ENCODE data around the gene CDH4.

Gene CDH4

DNA sequence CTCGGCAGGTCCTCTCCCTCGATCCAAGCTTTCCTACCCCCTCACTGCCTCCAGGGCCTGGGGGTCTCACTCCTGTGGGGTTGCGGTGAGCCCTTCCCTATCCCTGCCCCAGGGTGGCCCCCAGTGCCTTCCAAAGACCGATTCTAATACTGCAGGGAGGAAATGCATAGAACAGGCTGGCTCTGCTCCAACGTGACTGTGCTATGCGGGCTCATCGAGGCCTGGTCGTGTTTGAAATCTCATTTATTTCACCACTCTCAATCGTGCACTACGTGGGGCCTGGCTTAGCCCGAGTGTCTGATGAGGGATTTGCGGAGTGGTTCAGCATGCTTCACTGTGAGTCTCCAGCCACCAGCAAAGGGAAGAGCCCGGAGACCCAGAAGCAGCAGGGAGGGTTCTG is 60.9 kb downstream of the CDH4 start:
- Histone ChIP-seq H3K27me3 (ENCODE audit: insufficient read depth, poor library complexity, severe bottlenecking) (no peaks in the 10 kb centered on the region), H3K27ac (replicated peaks) (no peak overlapping the region), H3K4me3 (replicated peaks; ENCODE audit: insufficient read depth, low read length) (no peak overlapping the region)
- DNase-seq (ENCODE audit: low read depth in 1 of 2, low spot score in 1 of 2), result no peak
- TF ChIP-seq SPI1 (IDR thresholded peaks at IDR 0.05; ENCODE audit: borderline replicate concordance, low read depth), result no peak
- no peak for TF ChIP-seq POLR2AphosphoS5 (IDR thresholded peaks at IDR 0.05; ENCODE audit: low read depth)
- no peak for TF ChIP-seq GABPA (IDR thresholded peaks at IDR 0.05; ENCODE audit: low read depth)
- TF ChIP-seq, protein P1, sequence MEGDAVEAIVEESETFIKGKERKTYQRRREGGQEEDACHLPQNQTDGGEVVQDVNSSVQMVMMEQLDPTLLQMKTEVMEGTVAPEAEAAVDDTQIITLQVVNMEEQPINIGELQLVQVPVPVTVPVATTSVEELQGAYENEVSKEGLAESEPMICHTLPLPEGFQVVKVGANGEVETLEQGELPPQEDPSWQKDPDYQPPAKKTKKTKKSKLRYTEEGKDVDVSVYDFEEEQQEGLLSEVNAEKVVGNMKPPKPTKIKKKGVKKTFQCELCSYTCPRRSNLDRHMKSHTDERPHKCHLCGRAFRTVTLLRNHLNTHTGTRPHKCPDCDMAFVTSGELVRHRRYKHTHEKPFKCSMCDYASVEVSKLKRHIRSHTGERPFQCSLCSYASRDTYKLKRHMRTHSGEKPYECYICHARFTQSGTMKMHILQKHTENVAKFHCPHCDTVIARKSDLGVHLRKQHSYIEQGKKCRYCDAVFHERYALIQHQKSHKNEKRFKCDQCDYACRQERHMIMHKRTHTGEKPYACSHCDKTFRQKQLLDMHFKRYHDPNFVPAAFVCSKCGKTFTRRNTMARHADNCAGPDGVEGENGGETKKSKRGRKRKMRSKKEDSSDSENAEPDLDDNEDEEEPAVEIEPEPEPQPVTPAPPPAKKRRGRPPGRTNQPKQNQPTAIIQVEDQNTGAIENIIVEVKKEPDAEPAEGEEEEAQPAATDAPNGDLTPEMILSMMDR (IDR thresholded peaks at IDR 0.05; ENCODE audit: insufficient read depth, low read length), result no peak
- TF ChIP-seq, protein P2, sequence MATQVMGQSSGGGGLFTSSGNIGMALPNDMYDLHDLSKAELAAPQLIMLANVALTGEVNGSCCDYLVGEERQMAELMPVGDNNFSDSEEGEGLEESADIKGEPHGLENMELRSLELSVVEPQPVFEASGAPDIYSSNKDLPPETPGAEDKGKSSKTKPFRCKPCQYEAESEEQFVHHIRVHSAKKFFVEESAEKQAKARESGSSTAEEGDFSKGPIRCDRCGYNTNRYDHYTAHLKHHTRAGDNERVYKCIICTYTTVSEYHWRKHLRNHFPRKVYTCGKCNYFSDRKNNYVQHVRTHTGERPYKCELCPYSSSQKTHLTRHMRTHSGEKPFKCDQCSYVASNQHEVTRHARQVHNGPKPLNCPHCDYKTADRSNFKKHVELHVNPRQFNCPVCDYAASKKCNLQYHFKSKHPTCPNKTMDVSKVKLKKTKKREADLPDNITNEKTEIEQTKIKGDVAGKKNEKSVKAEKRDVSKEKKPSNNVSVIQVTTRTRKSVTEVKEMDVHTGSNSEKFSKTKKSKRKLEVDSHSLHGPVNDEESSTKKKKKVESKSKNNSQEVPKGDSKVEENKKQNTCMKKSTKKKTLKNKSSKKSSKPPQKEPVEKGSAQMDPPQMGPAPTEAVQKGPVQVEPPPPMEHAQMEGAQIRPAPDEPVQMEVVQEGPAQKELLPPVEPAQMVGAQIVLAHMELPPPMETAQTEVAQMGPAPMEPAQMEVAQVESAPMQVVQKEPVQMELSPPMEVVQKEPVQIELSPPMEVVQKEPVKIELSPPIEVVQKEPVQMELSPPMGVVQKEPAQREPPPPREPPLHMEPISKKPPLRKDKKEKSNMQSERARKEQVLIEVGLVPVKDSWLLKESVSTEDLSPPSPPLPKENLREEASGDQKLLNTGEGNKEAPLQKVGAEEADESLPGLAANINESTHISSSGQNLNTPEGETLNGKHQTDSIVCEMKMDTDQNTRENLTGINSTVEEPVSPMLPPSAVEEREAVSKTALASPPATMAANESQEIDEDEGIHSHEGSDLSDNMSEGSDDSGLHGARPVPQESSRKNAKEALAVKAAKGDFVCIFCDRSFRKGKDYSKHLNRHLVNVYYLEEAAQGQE (IDR thresholded peaks at IDR 0.05; ENCODE audit: insufficient replicate concordance, low read depth), result no peak

DNA sequence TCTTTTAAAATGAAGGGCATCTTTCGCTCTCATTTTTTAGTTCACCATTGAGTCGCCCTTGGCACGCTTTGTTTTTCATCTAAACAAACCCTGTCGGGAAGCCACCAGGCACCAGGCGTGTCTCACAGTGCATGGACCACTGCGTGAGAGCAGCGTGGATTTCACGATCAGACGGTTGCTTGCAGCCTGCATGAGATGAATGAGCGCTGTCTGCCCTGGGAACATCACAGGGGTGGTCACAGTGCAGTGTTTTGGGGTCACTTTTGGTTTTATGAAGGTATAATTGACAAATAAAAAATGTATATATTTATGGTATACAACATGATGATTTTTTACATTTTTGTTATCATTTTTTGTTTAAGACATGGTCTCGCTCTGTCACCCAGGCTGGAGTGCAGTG is 61.3 kb downstream of the CDH4 start:
- no peak for TF ChIP-seq SPI1 (IDR thresholded peaks at IDR 0.05; ENCODE audit: borderline replicate concordance, low read depth)
- TF ChIP-seq, protein P1 (IDR thresholded peaks at IDR 0.05; ENCODE audit: insufficient read depth, low read length), result no peak
- TF ChIP-seq, protein P2 (IDR thresholded peaks at IDR 0.05; ENCODE audit: insufficient replicate concordance, low read depth), result no peak
- TF ChIP-seq GABPA (IDR thresholded peaks at IDR 0.05; ENCODE audit: low read depth), result no peak
- no peak for TF ChIP-seq POLR2AphosphoS5 (IDR thresholded peaks at IDR 0.05; ENCODE audit: low read depth)
- Histone ChIP-seq H3K27ac (replicated peaks) (no peak overlapping the region), H3K27me3 (ENCODE audit: insufficient read depth, poor library complexity, severe bottlenecking) (no peaks in the 10 kb centered on the region), H3K4me3 (replicated peaks; ENCODE audit: insufficient read depth, low read length) (no peak overlapping the region)
- no peak for DNase-seq (ENCODE audit: low read depth in 1 of 2, low spot score in 1 of 2)

DNA sequence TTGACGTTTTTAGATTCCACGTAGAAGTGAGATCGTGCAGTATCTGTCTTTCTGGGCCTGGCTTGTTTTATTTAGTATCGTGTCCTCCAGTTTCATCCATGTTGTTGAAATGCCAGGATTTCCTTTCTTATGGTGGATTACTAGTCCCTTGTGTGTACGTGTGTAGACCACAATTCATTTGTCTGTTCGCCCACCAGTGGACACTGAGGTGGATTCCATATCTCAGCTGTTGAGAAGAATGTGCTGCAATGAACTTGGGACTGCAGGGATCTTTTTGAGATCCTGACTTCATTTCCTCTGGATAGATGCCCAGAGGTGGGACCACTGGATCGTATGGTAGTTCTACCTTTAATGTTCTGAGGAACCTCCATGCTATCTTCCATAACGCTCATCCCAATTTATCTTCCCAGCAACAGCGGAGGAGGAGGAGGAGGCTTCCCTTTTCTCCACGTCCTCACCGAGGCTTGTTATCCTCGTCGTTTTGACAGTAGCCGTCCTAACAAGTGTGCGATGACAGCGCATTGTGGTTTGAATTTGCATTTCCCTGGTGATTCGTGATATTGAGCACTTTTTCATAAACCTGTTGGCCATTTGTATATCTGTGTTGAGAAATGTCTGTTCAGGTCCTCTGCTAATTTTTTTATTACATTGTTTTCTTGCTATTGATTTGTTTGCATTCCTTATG is 62.4 kb downstream of the CDH4 start:
- no peak overlapping the region for H3K4me3 ChIP-seq (replicated peaks; ENCODE audit: insufficient read depth, low read length)
- no peak for DNase-seq (ENCODE audit: low read depth in 1 of 2, low spot score in 1 of 2)
- TF ChIP-seq SPI1 (IDR thresholded peaks at IDR 0.05; ENCODE audit: borderline replicate concordance, low read depth), result no peak
- no peak for TF ChIP-seq POLR2AphosphoS5 (IDR thresholded peaks at IDR 0.05; ENCODE audit: low read depth)
- TF ChIP-seq, protein P2 (IDR thresholded peaks at IDR 0.05; ENCODE audit: insufficient replicate concordance, low read depth), result no peak
- TF ChIP-seq GABPA (IDR thresholded peaks at IDR 0.05; ENCODE audit: low read depth), result no peak
- TF ChIP-seq, protein P1 (IDR thresholded peaks at IDR 0.05; ENCODE audit: insufficient read depth, low read length), result no peak
- H3K27ac ChIP-seq (replicated peaks), result no peak overlapping the region
- H3K27me3 ChIP-seq (ENCODE audit: insufficient read depth, poor library complexity, severe bottlenecking), result no peaks in the 10 kb centered on the region
